ENCODE data around the gene SLC40A1. TPM values are rescaled to one million over a fixed set of nuclear protein-coding genes. Genes with fewer than 3 reads are reported as not detected.

SLC40A1 gene
- total RNA-seq, 1 donor from 2014 or later: 0.86 TPM

DNA sequence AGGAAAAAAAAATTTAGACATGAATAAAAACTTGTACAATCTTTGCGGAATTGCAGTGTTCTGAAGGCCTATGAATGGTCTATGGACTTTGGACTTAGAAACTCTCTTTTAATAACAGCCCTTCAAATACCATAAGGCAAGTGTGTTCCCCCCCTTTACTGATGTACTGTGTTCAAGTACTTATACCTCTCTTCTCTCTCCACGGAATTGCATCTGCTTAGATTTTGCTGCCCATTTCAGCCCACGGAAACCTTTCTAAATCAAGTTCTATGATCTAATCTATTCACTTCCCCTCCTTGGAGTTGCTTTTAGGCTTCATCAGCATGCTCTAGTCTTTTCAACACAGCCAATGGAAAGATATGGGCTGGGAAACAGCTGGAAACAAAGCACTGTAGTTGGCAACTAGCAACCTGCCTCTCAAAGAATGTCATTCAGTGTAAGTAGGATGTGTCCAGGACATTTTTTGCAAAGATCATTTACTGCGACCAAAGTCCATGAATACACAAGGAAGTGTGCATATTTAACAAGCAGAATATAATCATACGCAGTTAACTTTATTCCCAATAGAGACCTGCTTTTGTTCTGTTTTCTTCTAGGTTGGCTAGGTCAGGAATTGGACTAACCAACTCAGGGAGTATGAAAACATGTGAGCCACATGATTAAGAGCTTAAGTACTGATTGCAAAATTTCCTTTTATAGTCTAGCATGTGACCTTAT lies 58.0 kb downstream of the SLC40A1 start:
- H3K9me3 Mint-ChIP-seq: no peaks in the 10 kb centered on the region
- no peak overlapping the region for H3K4me3 Mint-ChIP-seq
- H3K27ac Mint-ChIP-seq: no peak overlapping the region
- no peaks in the 10 kb centered on the region for H3K36me3 Mint-ChIP-seq (ENCODE audit: low read depth)
- intact Hi-C loops (cut with micrococcal nuclease): no loop called here
- no peaks in the 10 kb centered on the region for H3K4me1 Mint-ChIP-seq (ENCODE audit: low read depth)
- no peaks in the 10 kb centered on the region for H3K27me3 Mint-ChIP-seq (ENCODE audit: insufficient read depth)
- no peak for DNase-seq (ENCODE audit: low spot score)

DNA sequence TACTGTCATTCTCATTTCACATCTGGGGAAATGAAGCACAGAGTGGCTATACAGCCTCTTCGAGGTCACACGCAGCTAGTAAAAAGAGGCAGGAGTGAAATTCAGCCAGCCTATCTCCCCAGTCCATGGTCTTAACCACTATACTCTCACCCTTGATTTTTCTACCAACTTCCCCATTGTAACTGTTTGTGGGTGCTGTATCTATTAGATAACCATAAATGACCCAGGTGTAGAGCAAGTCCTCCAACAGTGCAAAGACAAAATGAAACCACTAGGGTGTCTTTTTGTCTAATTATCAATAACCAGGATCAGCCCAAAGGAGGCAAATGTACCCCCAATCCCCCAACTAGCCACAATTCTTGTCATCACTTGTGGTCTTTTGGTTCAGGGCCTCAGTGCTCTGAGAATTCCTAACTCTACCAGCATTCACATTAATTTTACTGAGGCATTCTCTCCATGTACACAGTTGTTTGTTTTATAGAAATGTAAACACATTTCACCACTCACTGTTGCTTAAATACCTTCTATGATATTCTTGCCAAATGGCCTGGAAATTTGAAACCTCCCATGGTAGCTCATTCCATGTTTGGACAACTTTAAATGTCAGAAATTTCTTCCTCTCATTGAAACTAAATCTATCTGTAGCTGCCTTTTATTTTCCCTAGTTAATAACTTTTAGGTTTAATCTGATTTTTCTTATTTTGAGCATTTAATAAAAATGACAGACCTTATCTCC lies 58.7 kb downstream of the SLC40A1 start:
- no peak for DNase-seq (ENCODE audit: low spot score)
- peaks cover 2% of the 10 kb centered on the region for H3K27me3 Mint-ChIP-seq (ENCODE audit: insufficient read depth)
- intact Hi-C loops (cut with micrococcal nuclease): no loop called here
- no peak overlapping the region for H3K27ac Mint-ChIP-seq
- no peak overlapping the region for H3K4me3 Mint-ChIP-seq
- H3K4me1 Mint-ChIP-seq (ENCODE audit: low read depth): no peaks in the 10 kb centered on the region
- H3K36me3 Mint-ChIP-seq (ENCODE audit: low read depth): no peaks in the 10 kb centered on the region
- H3K9me3 Mint-ChIP-seq: no peaks in the 10 kb centered on the region

- no peaks in the 10 kb centered on the region for H3K36me3 Mint-ChIP-seq (ENCODE audit: low read depth)
- H3K27ac Mint-ChIP-seq: no peak overlapping the region
- no peaks in the 10 kb centered on the region for H3K4me1 Mint-ChIP-seq (ENCODE audit: low read depth)
- H3K9me3 Mint-ChIP-seq: no peaks in the 10 kb centered on the region
- intact Hi-C loops (cut with micrococcal nuclease): no loop called here
- H3K27me3 Mint-ChIP-seq (ENCODE audit: insufficient read depth): peaks cover 2% of the 10 kb centered on the region
- no peak overlapping the region for H3K4me3 Mint-ChIP-seq
- DNase-seq (ENCODE audit: low spot score): no peak
These were observed 60.8 kb downstream of the SLC40A1 start for GRCh38 chr2:189519631-189520387.

DNA sequence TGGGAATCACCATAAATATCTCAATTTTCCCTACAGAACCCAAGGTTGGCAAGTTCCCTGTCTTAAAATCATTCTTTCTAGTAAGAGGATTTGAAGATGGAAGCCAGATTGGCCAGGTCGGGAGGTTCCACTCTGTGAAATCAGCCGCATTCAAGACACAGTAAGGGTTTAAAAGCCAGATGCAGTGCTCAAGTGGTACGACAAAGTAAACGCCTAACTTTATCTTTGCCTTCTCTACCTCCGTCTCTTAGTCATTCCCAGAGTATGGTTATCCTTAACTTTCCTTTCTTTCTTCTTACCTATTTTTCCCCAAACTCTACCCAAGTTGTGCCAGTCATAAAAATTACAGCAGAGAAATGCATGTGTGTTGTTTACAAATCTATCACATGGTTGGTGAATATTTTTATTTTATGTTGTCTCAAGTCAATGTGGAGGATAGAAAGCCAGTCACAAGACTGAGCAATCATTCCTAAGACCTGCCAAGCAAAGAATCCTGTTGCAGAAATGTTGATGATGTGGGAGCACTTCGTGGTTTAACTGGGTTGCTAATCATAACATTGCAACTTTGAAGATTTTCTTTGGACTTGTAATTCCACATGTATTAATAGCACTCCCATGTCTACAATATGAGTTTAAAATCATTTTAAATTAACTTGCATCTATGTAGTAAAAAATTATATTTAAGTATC lies 62.6 kb downstream of the SLC40A1 start:
- H3K9me3 Mint-ChIP-seq: no peaks in the 10 kb centered on the region
- DNase-seq (ENCODE audit: low spot score): no peak
- H3K27ac Mint-ChIP-seq: no peak overlapping the region
- no peaks in the 10 kb centered on the region for H3K4me1 Mint-ChIP-seq (ENCODE audit: low read depth)
- H3K4me3 Mint-ChIP-seq: no peak overlapping the region
- intact Hi-C loops (cut with micrococcal nuclease): no loop called here
- H3K36me3 Mint-ChIP-seq (ENCODE audit: low read depth): no peaks in the 10 kb centered on the region
- H3K27me3 Mint-ChIP-seq (ENCODE audit: insufficient read depth): peaks cover 5% of the 10 kb centered on the region

DNA sequence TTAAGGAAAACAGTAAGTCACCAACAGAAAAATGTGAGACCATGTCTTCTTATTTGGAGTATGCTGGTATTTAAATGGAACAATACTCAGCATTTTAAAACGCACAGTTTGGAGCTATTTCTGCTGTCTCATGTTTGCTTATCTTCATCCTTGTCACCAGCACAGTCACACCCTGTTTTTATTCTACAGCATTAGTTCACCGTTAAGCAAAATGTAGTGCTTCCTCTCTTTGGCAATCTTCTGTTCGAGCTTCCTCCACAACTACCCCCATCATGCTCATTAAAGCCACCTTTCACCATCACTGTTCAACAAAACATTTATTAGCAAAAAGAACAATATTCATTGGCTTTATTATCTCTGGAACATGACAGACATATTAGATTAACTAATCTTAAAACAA lies 64.0 kb downstream of the SLC40A1 start:
- no peak for DNase-seq (ENCODE audit: low spot score)
- Mint-ChIP-seq H3K4me1 (ENCODE audit: low read depth) (no peaks in the 10 kb centered on the region), H3K27me3 (ENCODE audit: insufficient read depth) (peaks cover 7% of the 10 kb centered on the region), H3K27ac (no peak overlapping the region), H3K9me3 (no peaks in the 10 kb centered on the region), H3K4me3 (no peak overlapping the region), H3K36me3 (ENCODE audit: low read depth) (no peaks in the 10 kb centered on the region)
- intact Hi-C loops (cut with micrococcal nuclease): no loop called here

DNA sequence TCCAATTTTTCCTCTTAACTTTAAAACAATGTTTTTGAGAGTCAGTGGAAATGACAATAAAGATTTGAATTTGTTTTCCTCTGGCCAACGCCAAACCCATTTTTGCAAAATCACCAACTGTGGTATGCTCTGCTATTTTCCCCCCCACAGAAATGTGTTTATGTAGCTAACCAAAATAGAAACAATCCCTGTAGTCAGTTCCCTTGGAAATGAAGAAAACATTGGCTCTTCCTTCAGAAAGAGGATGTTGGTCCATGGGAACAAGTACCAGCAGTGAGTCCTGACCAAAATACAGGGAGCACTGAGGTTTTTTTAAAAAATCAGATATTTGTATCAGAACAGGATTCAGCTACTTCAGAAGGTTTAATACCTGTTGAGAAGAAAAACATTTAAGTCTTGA lies 65.3 kb downstream of the SLC40A1 start:
- H3K27ac Mint-ChIP-seq: no peak overlapping the region
- intact Hi-C loops (cut with micrococcal nuclease): no loop called here
- H3K36me3 Mint-ChIP-seq (ENCODE audit: low read depth): no peaks in the 10 kb centered on the region
- DNase-seq (ENCODE audit: low spot score): no peak
- H3K27me3 Mint-ChIP-seq (ENCODE audit: insufficient read depth): peaks cover 7% of the 10 kb centered on the region
- H3K4me1 Mint-ChIP-seq (ENCODE audit: low read depth): no peaks in the 10 kb centered on the region
- H3K4me3 Mint-ChIP-seq: no peak overlapping the region
- no peaks in the 10 kb centered on the region for H3K9me3 Mint-ChIP-seq

- Mint-ChIP-seq H3K9me3 (no peaks in the 10 kb centered on the region), H3K27ac (no peak overlapping the region), H3K27me3 (ENCODE audit: insufficient read depth) (peaks cover 7% of the 10 kb centered on the region), H3K4me3 (no peak overlapping the region), H3K4me1 (ENCODE audit: low read depth) (no peaks in the 10 kb centered on the region), H3K36me3 (ENCODE audit: low read depth) (no peaks in the 10 kb centered on the region)
- DNase-seq (ENCODE audit: low spot score): no peak
- intact Hi-C loops (cut with micrococcal nuclease): no loop called here
These were observed 66.5 kb downstream of the SLC40A1 start for GRCh38 chr2:189514104-189514503.

DNA sequence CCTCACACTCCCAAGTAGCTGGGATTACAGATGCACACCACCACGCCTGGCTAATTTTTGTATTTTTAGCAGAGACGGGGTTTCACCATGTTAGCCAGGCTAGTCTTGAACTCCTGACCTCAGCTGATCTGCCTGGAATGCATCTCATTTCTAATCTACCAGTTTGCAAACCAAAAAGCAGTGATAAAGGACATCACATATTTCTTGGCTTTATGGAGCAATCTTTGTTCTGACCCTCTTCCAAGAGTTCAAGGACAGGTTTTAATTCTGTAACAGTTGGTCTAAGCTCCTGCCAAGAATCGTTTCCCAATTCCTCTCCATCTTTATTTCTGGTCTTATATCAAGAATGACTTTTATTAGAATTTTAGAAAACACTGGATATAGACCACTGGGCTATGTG lies 67.7 kb downstream of the SLC40A1 start:
- Mint-ChIP-seq H3K27me3 (ENCODE audit: insufficient read depth) (peaks cover 7% of the 10 kb centered on the region), H3K27ac (no peak overlapping the region), H3K36me3 (ENCODE audit: low read depth) (no peaks in the 10 kb centered on the region), H3K9me3 (no peaks in the 10 kb centered on the region), H3K4me3 (no peak overlapping the region), H3K4me1 (ENCODE audit: low read depth) (no peaks in the 10 kb centered on the region)
- intact Hi-C loops (cut with micrococcal nuclease): no loop called here
- no peak for DNase-seq (ENCODE audit: low spot score)

DNA sequence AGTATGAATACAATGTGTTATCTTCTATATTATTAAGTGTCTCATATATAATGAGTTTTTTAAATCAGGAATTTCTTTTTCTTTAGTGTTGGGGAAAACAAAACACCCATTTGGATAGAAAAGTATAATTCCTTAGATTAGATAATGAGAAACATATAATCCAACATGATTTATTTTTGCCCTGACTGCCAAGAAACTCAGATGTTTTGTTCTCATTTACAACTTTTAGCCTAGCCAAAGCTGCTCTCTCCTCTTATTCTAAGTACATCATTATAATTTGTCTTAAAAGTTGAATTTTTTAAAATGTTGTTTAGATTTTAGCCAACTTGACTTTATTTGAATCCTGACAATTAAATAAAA lies 68.6 kb downstream of the SLC40A1 start:
- no peak for DNase-seq (ENCODE audit: low spot score)
- Mint-ChIP-seq H3K4me3 (no peak overlapping the region), H3K9me3 (no peaks in the 10 kb centered on the region), H3K4me1 (ENCODE audit: low read depth) (no peaks in the 10 kb centered on the region), H3K36me3 (ENCODE audit: low read depth) (no peaks in the 10 kb centered on the region), H3K27me3 (ENCODE audit: insufficient read depth) (peaks cover 5% of the 10 kb centered on the region), H3K27ac (no peak overlapping the region)
- intact Hi-C loops (cut with micrococcal nuclease): no loop called here

DNA sequence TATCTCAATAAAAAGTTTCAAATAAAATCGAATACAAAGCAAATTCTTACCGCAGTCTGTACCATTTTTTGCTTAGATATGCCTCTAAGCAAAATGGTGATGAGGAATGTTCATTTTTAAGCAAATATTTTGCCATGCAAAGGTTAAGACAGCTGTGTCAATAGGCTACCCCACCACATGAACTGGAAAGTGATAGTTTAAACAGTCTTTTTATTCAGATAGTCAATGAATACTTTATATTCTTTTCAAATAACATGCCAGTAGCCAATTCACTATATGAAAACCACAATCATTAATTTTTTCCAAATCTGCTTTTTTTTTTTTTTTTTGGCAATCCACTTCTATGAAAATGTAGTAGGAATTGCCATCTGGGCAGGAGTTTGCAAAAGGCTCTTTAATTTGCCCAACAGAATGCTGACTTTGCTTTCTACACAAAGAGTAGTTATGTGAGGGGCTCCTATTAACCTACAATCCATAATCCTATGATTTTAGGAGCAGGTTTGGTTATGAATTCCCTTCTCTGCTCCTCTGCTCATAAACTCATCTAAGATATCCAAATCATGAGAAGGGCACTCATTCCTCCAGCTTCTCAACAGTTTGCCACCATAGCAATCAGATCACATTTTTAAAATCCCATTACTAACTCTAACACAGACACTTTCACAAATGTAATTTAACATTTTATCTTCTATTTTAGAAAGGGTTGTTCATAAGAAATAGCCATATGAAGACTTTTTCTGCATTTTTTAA lies 69.2 kb downstream of the SLC40A1 start:
- intact Hi-C loops (cut with micrococcal nuclease): no loop called here
- no peaks in the 10 kb centered on the region for H3K9me3 Mint-ChIP-seq

More for the DNA sequence above, 69.2 kb downstream of the SLC40A1 start:
- no peak overlapping the region for H3K4me3 Mint-ChIP-seq
- H3K36me3 Mint-ChIP-seq (ENCODE audit: low read depth): no peaks in the 10 kb centered on the region
- H3K4me1 Mint-ChIP-seq (ENCODE audit: low read depth): no peaks in the 10 kb centered on the region
- DNase-seq (ENCODE audit: low spot score): no peak
- H3K27ac Mint-ChIP-seq: no peak overlapping the region
- H3K27me3 Mint-ChIP-seq (ENCODE audit: insufficient read depth): peaks cover 5% of the 10 kb centered on the region
